ENCODE results near the gene SFMBT1.

DNA sequence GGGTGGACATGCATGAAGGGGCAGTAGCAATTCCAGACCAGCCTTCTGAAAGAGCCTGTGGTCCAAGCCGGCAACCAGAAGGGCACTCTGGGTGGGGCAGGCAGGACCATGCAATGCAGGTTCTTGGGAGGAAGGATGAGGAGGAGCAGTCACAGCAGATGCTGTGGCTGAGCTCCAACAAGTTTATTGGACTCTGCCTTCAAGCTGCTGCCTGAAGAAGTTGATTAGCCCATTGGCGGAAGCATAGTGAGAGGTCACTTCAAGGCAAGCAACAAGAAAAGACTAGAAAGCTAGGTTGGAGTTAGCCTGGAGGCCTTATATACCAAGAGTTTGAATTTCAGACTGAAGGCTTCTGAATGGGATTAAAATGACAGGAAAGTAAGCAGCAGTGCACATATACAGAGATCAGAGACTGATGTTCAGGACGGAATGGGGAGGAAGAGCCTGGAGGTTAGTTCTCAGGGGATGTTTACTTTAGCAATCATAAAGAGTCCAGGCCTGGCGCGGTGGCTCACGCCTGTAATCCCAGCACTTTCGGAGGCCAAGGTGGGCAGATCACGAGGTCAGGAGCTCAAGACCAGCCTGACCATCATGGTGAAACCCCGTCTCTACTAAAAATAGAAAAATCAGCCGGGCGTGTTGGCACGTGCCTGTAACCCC lies 39.9 kb downstream of the SFMBT1 start:
- TF ChIP-seq, protein P1, sequence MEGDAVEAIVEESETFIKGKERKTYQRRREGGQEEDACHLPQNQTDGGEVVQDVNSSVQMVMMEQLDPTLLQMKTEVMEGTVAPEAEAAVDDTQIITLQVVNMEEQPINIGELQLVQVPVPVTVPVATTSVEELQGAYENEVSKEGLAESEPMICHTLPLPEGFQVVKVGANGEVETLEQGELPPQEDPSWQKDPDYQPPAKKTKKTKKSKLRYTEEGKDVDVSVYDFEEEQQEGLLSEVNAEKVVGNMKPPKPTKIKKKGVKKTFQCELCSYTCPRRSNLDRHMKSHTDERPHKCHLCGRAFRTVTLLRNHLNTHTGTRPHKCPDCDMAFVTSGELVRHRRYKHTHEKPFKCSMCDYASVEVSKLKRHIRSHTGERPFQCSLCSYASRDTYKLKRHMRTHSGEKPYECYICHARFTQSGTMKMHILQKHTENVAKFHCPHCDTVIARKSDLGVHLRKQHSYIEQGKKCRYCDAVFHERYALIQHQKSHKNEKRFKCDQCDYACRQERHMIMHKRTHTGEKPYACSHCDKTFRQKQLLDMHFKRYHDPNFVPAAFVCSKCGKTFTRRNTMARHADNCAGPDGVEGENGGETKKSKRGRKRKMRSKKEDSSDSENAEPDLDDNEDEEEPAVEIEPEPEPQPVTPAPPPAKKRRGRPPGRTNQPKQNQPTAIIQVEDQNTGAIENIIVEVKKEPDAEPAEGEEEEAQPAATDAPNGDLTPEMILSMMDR (conservative IDR thresholded peaks at IDR 0.05; ENCODE audit: low read length), result no peak
- TF ChIP-seq EZH2phosphoT487 (IDR thresholded peaks at IDR 0.05; ENCODE audit: borderline replicate concordance, low read depth, low read length), result no peak

Data from OCI-LY7 (cell line).